Glutamatergic neuron (in vitro differentiated cells): Measurements from ENCODE around the gene NIPBL. TPM values are rescaled to one million over a fixed set of nuclear protein-coding genes. Genes with fewer than 3 reads are reported as not detected.

Experiments used
- DNase-seq: peaks from one replicate; pipeline ENCODE4 v3.0.0; 2022
- H3K27ac Mint-ChIP-seq: one replicate; pipeline ENCODE4 v1.8.0; 2020; ENCODE audit warnings: mild to moderate bottlenecking, mixed read lengths, inconsistent platforms; ENCODE audit not compliant: unreplicated experiment
- H3K27me3 Mint-ChIP-seq: one replicate; pipeline ENCODE4 v1.8.0; 2020; ENCODE audit warnings: mild to moderate bottlenecking, moderate library complexity, mixed read lengths, inconsistent platforms; ENCODE audit not compliant: unreplicated experiment
- H3K36me3 Mint-ChIP-seq: one replicate; pipeline ENCODE4 v1.8.0; 2020; ENCODE audit warnings: mild to moderate bottlenecking, mixed read lengths, inconsistent platforms; ENCODE audit not compliant: unreplicated experiment
- H3K4me1 Mint-ChIP-seq: one replicate; pipeline ENCODE4 v1.8.0; 2020; ENCODE audit warnings: mild to moderate bottlenecking, low read depth, mixed read lengths, inconsistent platforms; ENCODE audit not compliant: unreplicated experiment
- H3K4me3 Mint-ChIP-seq: one replicate; pipeline ENCODE4 v1.8.0; 2020; ENCODE audit warnings: mild to moderate bottlenecking, mixed read lengths, inconsistent platforms; ENCODE audit not compliant: unreplicated experiment
- H3K9me3 Mint-ChIP-seq: one replicate; pipeline ENCODE4 v1.8.0; 2020; ENCODE audit warnings: mild to moderate bottlenecking, moderate library complexity, mixed read lengths, inconsistent platforms; ENCODE audit not compliant: unreplicated experiment
- total RNA-seq: library from RNA; stranded (reverse); fragmentation: NEBNext Ultra II Directional; extraction: Animal tissue kit (Norgen Biotek cat#: 25700); gene quantifications from one replicate; pipeline ENCODE4 v1.2.1, GENCODE V29; 2021; ENCODE audit not compliant: unreplicated experiment
- TF ChIP-seq, protein P1 (sequence below): fragments of 200-600 bp; sonication (generic); IDR thresholded peaks from one replicate; pipeline ENCODE4 v1.5.0; 2021; ENCODE audit not compliant: partially characterized antibody, unreplicated experiment

The NIPBL gene
- total RNA-seq, 1 donor from 2014 or later: 81.1 TPM

DNA sequence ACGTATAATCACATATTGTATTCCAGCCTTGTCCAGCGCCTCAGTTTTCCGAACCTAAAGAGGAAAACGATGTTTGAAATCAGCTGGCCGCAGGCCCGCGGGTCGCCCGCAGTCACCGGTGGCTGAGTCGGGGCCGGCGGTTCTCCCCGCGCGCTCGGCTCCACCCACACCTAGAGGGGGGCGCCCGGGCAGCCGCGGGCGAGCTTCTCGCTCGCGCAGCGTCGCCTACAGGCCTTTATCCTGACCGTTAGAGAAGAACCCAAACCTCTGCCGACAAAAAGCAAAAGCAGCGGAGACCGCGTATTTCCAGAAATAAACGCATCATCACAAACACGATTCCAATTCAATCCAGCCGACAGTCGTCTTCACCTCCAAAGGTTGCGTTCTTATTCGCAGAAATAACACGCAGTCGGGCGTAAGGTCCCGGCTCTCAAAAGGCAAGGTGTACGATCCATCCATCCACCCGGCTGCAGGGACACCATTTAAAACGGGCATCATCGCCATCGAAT lies 725 bp upstream of the NIPBL start:
- TF ChIP-seq, protein P1, sequence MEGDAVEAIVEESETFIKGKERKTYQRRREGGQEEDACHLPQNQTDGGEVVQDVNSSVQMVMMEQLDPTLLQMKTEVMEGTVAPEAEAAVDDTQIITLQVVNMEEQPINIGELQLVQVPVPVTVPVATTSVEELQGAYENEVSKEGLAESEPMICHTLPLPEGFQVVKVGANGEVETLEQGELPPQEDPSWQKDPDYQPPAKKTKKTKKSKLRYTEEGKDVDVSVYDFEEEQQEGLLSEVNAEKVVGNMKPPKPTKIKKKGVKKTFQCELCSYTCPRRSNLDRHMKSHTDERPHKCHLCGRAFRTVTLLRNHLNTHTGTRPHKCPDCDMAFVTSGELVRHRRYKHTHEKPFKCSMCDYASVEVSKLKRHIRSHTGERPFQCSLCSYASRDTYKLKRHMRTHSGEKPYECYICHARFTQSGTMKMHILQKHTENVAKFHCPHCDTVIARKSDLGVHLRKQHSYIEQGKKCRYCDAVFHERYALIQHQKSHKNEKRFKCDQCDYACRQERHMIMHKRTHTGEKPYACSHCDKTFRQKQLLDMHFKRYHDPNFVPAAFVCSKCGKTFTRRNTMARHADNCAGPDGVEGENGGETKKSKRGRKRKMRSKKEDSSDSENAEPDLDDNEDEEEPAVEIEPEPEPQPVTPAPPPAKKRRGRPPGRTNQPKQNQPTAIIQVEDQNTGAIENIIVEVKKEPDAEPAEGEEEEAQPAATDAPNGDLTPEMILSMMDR: no peak
- H3K27ac Mint-ChIP-seq: peak overlapping the region; percentile 94
- DNase-seq: peak; percentile 83
- H3K36me3 Mint-ChIP-seq: no peaks in the 10 kb centered on the region
- H3K4me3 Mint-ChIP-seq: peak overlapping the region; percentile 98
- peaks cover 13% of the 10 kb centered on the region for H3K4me1 Mint-ChIP-seq
- peaks cover 10% of the 10 kb centered on the region for H3K9me3 Mint-ChIP-seq
- H3K27me3 Mint-ChIP-seq: peaks cover 9% of the 10 kb centered on the region

DNA sequence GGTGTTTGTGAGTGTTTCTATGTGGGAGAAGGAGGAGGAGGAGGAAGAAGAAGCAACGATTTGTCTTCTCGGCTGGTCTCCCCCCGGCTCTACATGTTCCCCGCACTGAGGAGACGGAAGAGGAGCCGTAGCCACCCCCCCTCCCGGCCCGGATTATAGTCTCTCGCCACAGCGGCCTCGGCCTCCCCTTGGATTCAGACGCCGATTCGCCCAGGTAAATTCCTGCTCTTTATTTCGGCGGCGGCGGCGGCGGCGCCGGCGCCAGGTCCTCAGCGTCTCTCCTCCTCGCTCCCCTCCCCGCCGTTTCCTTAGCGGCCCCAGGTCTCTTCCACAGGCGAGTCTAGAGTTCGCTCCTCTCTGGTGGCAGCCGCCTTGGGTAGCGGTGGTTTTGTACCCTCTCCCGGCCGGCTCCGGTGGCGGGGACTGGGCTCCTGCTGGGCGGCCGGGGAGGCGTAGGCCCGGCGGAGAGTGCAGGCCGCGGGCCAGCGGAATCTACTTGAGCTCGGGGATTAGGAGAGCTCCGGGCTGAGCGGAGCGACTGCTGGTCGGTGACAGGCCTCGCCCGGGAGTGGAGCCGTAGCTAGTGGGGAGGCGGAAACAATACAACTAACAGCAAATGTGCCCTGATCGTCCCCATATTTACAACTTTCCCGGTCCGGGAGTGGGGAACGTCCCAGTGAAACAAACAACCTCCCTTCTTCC lies 547 bp downstream of the NIPBL start:
- H3K27me3 Mint-ChIP-seq: peaks cover 9% of the 10 kb centered on the region
- H3K4me3 Mint-ChIP-seq: peak overlapping the region; percentile 98
- peak; percentile 67 for DNase-seq
- H3K9me3 Mint-ChIP-seq: peaks cover 10% of the 10 kb centered on the region
- H3K36me3 Mint-ChIP-seq: no peaks in the 10 kb centered on the region
- TF ChIP-seq, protein P1: no peak
- peak overlapping the region; percentile 91 for H3K27ac Mint-ChIP-seq
- H3K4me1 Mint-ChIP-seq: peaks cover 15% of the 10 kb centered on the region

DNA sequence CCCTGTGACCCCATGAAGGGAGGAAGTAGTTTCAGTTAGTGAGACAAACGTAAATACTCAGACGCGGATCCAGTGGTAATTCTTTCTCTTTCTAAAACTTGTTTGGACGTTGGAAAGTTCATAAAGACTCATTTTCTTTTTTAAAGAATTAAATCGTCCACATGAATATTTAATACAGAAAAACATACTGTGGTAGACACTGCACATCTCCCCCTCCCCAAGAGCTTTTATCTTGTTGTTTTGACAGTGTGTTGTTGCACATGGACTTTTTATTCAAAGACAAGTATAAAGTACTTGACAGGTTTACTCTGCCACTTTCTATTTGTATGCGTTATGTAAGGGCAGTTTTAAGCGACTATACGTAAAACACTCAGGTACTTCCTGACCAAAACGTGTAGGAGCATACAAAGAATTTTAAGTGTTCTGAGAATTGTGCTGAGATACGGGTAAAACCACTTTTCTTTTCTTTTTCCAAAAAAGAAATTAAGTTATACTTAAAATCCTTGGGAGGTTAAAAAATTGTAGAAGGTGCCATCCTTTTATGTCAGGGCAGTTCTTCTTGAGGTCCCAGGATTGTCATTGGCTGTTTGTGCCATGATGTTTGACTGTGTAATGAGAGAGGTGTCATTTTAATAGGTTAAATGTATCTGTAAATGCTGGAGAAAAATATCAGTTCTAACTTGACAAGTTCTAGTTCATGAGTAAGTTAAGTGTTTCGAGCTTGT lies 1.3 kb downstream of the NIPBL start:
- peaks cover 10% of the 10 kb centered on the region for H3K9me3 Mint-ChIP-seq
- peaks cover 9% of the 10 kb centered on the region for H3K27me3 Mint-ChIP-seq
- H3K4me3 Mint-ChIP-seq: peak overlapping the region; percentile 98
- no peaks in the 10 kb centered on the region for H3K36me3 Mint-ChIP-seq
- H3K27ac Mint-ChIP-seq: peak overlapping the region; percentile 91
- TF ChIP-seq, protein P1: no peak
- peaks cover 15% of the 10 kb centered on the region for H3K4me1 Mint-ChIP-seq
- no peak for DNase-seq

DNA sequence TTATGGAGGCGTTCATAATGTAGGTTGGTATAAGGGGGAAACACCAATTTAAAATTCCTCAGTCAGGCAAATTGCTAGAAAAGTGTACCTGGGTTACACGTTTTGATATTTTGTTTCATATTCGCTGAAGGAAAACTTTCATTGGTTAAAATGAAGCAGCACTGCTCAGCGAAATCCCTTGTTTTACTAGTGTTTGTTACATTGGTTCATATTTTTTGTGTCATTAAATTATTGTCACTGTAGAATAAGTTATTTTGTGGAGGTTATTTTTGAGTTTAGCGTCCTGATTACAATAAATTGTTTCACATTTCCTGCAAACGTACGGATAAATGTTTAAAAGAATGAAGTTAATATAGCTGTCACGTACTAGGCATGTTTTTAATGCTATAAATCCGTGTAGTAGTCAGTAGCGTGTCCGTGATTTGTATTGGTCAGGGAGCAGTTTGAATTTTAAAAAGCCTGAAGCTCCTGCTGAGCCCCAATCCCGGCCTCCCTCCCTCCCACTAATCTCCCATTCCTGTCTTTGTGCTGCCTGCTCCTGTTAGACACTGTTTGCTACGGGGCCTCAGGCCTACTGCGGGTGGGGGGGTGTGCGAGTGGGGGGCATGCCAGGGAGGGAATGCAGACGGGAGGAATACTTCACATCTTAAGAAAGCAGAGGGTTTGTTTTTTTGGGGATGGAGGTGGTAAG lies 2.0 kb downstream of the NIPBL start:
- Mint-ChIP-seq H3K36me3 (no peaks in the 10 kb centered on the region), H3K27ac (peak overlapping the region; percentile 84), H3K9me3 (peaks cover 10% of the 10 kb centered on the region), H3K27me3 (peaks cover 9% of the 10 kb centered on the region), H3K4me1 (peaks cover 14% of the 10 kb centered on the region), H3K4me3 (peak overlapping the region; percentile 98)
- TF ChIP-seq, protein P1: no peak
- peak; percentile 55 for DNase-seq
